KMS-11 (cell line): ENCODE results near the gene MDN1.

Source experiments
- H2AFZ ChIP-seq: fragments of 200-600 bp; sonication (generic); 2 replicates; pipeline ENCODE4 v1.6.1; 2016; ENCODE audit warnings: antibody characterized with exemption, mixed run types, low read depth
- H3K27ac ChIP-seq: fragments of 200-600 bp; sonication (generic); 2 replicates; pipeline ENCODE4 v1.6.1; 2016; ENCODE audit warnings: mild to moderate bottlenecking, mixed run types
- H3K27me3 ChIP-seq: fragments of 200-600 bp; sonication (generic); 2 replicates; pipeline ENCODE4 v1.6.1; 2017; ENCODE audit warnings: mild to moderate bottlenecking, low read depth, mixed run types, moderate library complexity; ENCODE audit not compliant: insufficient read depth
- H3K36me3 ChIP-seq: fragments of 200-600 bp; sonication (generic); 2 replicates; pipeline ENCODE4 v1.6.1; 2017; ENCODE audit warnings: mild to moderate bottlenecking, mixed run types; ENCODE audit not compliant: insufficient read depth
- H3K4me1 ChIP-seq: fragments of 200-600 bp; sonication (generic); 2 replicates; pipeline ENCODE4 v1.6.1; 2016; ENCODE audit warnings: mild to moderate bottlenecking, low read depth, mixed run types; ENCODE audit not compliant: poor library complexity, severe bottlenecking
- H3K4me2 ChIP-seq: fragments of 200-600 bp; sonication (generic); 2 replicates; pipeline ENCODE4 v1.7.0; 2016; ENCODE audit warnings: mild to moderate bottlenecking, mixed run types
- H3K4me3 ChIP-seq: fragments of 200-600 bp; sonication (generic); IDR thresholded peaks from 2 replicates; pipeline ENCODE4 v1.6.1; 2017; ENCODE audit warnings: low read depth, low read length, mixed read lengths; ENCODE audit not compliant: insufficient read depth
- H3K79me2 ChIP-seq: fragments of 200-600 bp; sonication (generic); 2 replicates; pipeline ENCODE4 v1.6.1; 2016; ENCODE audit warnings: low read depth, mixed run types; ENCODE audit not compliant: insufficient read depth
- H3K9ac ChIP-seq: fragments of 200-600 bp; sonication (generic); 2 replicates; pipeline ENCODE4 v1.6.1; 2016; ENCODE audit warnings: mild to moderate bottlenecking, mixed run types
- H4K20me1 ChIP-seq: fragments of 200-600 bp; sonication (generic); 2 replicates; pipeline ENCODE4 v1.6.1; 2016; ENCODE audit warnings: mild to moderate bottlenecking, mixed run types; ENCODE audit not compliant: insufficient read depth
- TF ChIP-seq, protein P1 (sequence below): fragments of 200-600 bp; sonication (generic); conservative IDR thresholded peaks from 2 replicates; pipeline ENCODE4 v1.6.1; 2017; ENCODE audit warnings: low read depth, mild to moderate bottlenecking, antibody characterized with exemption, low read length, moderate library complexity, mixed read lengths

MDN1 gene

GRCh38 chr6:89661559-89661958, 158.0 kb downstream of the MDN1 start:
- TF ChIP-seq, protein P1, sequence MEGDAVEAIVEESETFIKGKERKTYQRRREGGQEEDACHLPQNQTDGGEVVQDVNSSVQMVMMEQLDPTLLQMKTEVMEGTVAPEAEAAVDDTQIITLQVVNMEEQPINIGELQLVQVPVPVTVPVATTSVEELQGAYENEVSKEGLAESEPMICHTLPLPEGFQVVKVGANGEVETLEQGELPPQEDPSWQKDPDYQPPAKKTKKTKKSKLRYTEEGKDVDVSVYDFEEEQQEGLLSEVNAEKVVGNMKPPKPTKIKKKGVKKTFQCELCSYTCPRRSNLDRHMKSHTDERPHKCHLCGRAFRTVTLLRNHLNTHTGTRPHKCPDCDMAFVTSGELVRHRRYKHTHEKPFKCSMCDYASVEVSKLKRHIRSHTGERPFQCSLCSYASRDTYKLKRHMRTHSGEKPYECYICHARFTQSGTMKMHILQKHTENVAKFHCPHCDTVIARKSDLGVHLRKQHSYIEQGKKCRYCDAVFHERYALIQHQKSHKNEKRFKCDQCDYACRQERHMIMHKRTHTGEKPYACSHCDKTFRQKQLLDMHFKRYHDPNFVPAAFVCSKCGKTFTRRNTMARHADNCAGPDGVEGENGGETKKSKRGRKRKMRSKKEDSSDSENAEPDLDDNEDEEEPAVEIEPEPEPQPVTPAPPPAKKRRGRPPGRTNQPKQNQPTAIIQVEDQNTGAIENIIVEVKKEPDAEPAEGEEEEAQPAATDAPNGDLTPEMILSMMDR: no peak
- no peaks in the 10 kb centered on the region; the same call in 1 of the 2 replicates for H3K36me3 ChIP-seq

DNA sequence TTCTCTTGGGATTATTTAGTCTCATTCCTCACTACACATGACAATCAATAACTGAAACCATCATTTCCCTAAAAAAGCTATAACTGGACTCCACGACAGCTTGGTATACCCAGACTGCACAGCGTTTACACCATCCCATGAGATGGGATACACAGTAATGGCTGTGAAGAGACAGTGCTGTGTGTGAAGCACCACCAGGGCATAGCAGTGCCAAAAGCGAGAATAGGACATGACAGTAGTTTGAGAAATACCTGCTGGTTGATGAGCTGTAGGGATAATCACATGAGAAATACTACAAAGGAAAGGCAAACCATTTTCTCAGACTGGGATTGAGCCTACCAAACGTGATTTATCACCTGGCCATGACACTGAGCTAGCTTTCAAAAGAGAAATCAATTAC, 158.6 kb downstream of the MDN1 start:
- Histone ChIP-seq H3K79me2 (no peaks in the 10 kb centered on the region), H3K9ac (no peak overlapping the region), H4K20me1 (no peaks in the 10 kb centered on the region), H3K27me3 (no peaks in the 10 kb centered on the region), H3K4me1 (no peaks in the 10 kb centered on the region), H3K36me3 (no peaks in the 10 kb centered on the region; the same call in 1 of the 2 replicates), H2AFZ (no peak overlapping the region), H3K4me3 (no peak overlapping the region), H3K4me2 (no peak overlapping the region), H3K27ac (no peak overlapping the region)
- TF ChIP-seq, protein P1: no peak

More at GRCh38 chr6:89661559-89661958, 158.0 kb downstream of the MDN1 start:
- no peaks in the 10 kb centered on the region for H3K79me2 ChIP-seq
- no peaks in the 10 kb centered on the region for H3K4me1 ChIP-seq
- H3K4me2 ChIP-seq: no peak overlapping the region
- H4K20me1 ChIP-seq: no peaks in the 10 kb centered on the region
- no peak overlapping the region for H3K4me3 ChIP-seq
- no peak overlapping the region for H2AFZ ChIP-seq
- no peak overlapping the region for H3K9ac ChIP-seq
- no peaks in the 10 kb centered on the region for H3K27me3 ChIP-seq
- no peak overlapping the region for H3K27ac ChIP-seq

- H3K4me3 ChIP-seq: no peak overlapping the region
- H3K4me1 ChIP-seq: no peaks in the 10 kb centered on the region
- no peaks in the 10 kb centered on the region for H3K27me3 ChIP-seq
- TF ChIP-seq, protein P1: no peak
- no peak overlapping the region for H3K27ac ChIP-seq
- H3K79me2 ChIP-seq: no peaks in the 10 kb centered on the region
- no peaks in the 10 kb centered on the region for H4K20me1 ChIP-seq
- no peak overlapping the region for H3K4me2 ChIP-seq
- no peaks in the 10 kb centered on the region; the same call in 1 of the 2 replicates for H3K36me3 ChIP-seq
- no peak overlapping the region for H2AFZ ChIP-seq
- H3K9ac ChIP-seq: no peak overlapping the region
Observed at GRCh38 chr6:89657445-89658158, 162.0 kb downstream of the MDN1 start.

- no peak overlapping the region for H3K4me3 ChIP-seq
- H3K27me3 ChIP-seq: no peaks in the 10 kb centered on the region
- H3K36me3 ChIP-seq: no peaks in the 10 kb centered on the region; the same call in 1 of the 2 replicates
- no peaks in the 10 kb centered on the region for H3K4me1 ChIP-seq
- TF ChIP-seq, protein P1: no peak
- no peaks in the 10 kb centered on the region for H4K20me1 ChIP-seq
- H3K79me2 ChIP-seq: no peaks in the 10 kb centered on the region
- no peak overlapping the region for H3K27ac ChIP-seq
- no peak overlapping the region for H3K4me2 ChIP-seq
- H2AFZ ChIP-seq: no peak overlapping the region
- H3K9ac ChIP-seq: no peak overlapping the region
Observed at GRCh38 chr6:89655122-89655521, 164.5 kb downstream of the MDN1 start.
